ENCODE measurements around the gene P2RX4.
"Not testable (repeated sequence)": the region's sequence is repeated elsewhere in the genome, so short reads cannot be mapped to it uniquely, and the experiment has no call there.

Gene P2RX4, protein sequence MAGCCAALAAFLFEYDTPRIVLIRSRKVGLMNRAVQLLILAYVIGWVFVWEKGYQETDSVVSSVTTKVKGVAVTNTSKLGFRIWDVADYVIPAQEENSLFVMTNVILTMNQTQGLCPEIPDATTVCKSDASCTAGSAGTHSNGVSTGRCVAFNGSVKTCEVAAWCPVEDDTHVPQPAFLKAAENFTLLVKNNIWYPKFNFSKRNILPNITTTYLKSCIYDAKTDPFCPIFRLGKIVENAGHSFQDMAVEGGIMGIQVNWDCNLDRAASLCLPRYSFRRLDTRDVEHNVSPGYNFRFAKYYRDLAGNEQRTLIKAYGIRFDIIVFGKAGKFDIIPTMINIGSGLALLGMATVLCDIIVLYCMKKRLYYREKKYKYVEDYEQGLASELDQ

DNA sequence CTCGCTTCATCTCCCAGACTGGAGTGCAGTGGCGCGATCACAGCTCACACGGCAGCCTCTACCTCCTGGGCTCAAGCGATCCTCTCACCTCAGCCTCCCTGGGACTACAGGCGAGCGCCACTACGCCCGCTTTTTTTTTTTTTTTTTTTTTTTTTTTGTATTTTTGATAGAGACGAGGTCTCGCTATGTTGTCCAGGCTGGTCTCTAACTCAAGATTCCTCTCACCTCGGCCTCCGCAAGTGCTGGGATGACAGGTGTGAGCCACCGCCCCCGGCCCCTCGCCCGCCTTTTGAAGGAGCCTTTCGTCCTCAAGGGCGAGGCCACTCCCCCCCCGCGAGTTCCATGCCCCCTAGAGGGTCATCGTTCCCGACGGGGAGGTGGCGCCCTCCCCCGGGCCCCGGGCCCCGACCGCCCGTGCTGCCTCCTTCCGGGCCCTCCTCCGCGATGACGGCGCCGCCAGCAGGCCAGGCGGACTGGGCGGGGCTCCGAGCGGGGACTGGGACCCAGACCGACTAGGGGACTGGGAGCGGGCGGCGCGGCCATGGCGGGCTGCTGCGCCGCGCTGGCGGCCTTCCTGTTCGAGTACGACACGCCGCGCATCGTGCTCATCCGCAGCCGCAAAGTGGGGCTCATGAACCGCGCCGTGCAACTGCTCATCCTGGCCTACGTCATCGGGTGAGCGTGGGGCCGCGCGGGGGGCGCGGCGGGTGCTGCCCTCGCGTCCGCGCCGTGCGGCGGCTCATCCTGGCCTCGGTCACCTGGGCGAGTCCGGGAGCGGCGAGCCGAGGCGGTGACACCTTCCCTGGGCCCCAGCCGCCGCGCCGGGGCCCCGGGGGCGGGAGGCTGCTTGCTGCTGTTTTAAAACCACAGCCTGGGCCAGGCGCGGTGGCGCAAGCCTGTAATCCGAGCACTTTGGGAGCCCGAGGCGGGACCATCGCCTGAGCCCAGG is at the start of gene P2RX4:
P2RX4 (plus strand) TSS at position 506 of the 949 bp plus-strand sequence; CDS start at position 542, 36 bp downstream.
- DNase-seq (peak; percentile 88), ATAC-seq (peak; percentile 87)
- Mint-ChIP-seq H3K4me1 (peaks cover 35% of the 10 kb centered on the region), H3K4me3 (peak within 1 kb of the TSS; percentile 84), H3K27me3 (no peaks in the 10 kb centered on the region), H3K36me3 (ENCODE audit: low read depth) (peaks cover 7% of the 10 kb centered on the region), H3K27ac (peak within 1 kb of the TSS; percentile 93), H3K9me3 (no peaks in the 10 kb centered on the region)

DNA sequence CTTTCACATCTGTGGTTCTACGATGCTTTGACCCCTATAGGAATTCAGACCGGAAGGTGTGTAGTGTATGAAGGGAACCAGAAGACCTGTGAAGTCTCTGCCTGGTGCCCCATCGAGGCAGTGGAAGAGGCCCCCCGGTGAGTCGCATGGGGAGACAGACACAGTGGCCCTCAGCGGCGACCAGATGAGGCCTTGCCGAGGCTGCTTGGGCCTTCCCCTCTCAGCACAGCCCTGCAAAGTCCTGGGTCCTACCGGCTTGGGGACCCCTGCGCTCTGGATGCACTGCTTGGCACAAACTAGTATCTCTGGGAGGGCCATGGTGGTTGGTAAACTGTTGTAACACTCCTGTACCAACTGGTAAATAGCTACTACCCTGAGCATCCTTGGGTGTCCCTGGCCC is 47.5 kb upstream of the P2RX4 start:
- no peaks in the 10 kb centered on the region for H3K27me3 Mint-ChIP-seq
- no peak overlapping the region for H3K27ac Mint-ChIP-seq
- ATAC-seq (no peak), DNase-seq (no peak)
- no peak overlapping the region for H3K4me3 Mint-ChIP-seq
- H3K4me1 Mint-ChIP-seq: peaks cover 5% of the 10 kb centered on the region
- peaks cover 14% of the 10 kb centered on the region for H3K36me3 Mint-ChIP-seq (ENCODE audit: low read depth)
- peaks cover 10% of the 10 kb centered on the region for H3K9me3 Mint-ChIP-seq

DNA sequence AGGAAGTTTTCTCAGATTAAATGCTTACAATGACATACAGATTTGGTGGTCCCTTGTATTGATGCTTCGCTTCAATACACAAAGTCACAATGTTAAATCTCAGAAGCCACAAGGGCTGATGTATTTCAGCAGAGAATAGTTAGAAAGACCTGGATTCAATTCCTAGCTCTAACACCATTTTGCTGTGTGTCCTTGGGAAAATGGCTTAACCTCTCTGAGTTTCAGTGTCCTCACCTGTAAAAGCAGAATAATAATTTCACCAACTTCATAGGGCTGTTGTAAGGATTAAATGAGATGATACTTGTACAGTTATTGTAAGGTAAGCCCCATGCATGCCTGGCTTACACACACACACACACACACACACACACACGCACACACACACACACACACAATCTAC is 46.9 kb upstream of the P2RX4 start:
- no peak overlapping the region for H3K27ac Mint-ChIP-seq
- peaks cover 9% of the 10 kb centered on the region for H3K9me3 Mint-ChIP-seq
- H3K27me3 Mint-ChIP-seq: no peaks in the 10 kb centered on the region
- peaks cover 8% of the 10 kb centered on the region for H3K36me3 Mint-ChIP-seq (ENCODE audit: low read depth)
- ATAC-seq (no peak), DNase-seq (no peak)
- no peak overlapping the region for H3K4me3 Mint-ChIP-seq
- H3K4me1 Mint-ChIP-seq: peaks cover 5% of the 10 kb centered on the region

DNA sequence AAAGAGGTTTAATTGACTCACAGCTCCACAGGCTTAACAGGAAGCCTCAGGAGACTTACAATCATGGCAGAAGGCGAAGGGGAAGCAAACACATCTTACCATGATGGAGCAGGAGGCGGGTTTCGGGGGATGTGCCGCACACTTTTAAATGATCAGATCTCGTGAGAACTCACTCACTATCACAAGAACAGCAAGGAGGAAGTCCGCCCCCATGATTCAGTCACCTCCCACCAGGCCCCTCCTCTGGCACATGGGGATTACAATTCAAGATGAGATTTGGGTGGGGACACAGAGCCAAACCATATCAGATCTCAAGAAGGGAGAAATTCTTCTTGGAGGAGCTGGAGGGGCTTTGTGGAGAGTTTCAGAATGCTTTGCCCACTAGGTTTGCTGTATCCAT is 45.1 kb upstream of the P2RX4 start:
- H3K9me3 Mint-ChIP-seq; H3K27ac Mint-ChIP-seq; H3K36me3 Mint-ChIP-seq (ENCODE audit: low read depth); H3K27me3 Mint-ChIP-seq; H3K4me3 Mint-ChIP-seq; ATAC-seq; H3K4me1 Mint-ChIP-seq; DNase-seq: not testable (repeated sequence)

DNA sequence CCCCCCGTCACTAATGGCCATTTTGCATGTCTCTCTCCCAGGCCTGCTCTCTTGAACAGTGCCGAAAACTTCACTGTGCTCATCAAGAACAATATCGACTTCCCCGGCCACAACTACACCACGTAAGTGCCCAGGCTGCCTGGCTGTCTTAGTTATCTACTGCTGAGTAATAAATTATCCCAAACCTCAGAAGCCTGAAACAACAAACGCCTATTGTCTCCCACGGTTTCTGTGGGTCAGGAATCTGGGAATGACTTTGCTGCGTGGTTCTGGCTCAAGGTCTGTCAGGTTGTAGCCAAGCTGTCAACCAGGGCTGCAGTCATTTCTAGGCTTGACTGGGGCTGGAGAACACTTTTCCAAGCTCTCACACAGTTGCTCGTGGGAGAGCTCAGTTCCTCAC is 44.6 kb upstream of the P2RX4 start:
- Mint-ChIP-seq H3K36me3 (ENCODE audit: low read depth) (peaks cover 9% of the 10 kb centered on the region), H3K4me3 (no peak overlapping the region), H3K9me3 (no peaks in the 10 kb centered on the region), H3K27ac (no peak overlapping the region), H3K27me3 (no peaks in the 10 kb centered on the region), H3K4me1 (peaks cover 2% of the 10 kb centered on the region)
- DNase-seq (no peak), ATAC-seq (no peak)

DNA sequence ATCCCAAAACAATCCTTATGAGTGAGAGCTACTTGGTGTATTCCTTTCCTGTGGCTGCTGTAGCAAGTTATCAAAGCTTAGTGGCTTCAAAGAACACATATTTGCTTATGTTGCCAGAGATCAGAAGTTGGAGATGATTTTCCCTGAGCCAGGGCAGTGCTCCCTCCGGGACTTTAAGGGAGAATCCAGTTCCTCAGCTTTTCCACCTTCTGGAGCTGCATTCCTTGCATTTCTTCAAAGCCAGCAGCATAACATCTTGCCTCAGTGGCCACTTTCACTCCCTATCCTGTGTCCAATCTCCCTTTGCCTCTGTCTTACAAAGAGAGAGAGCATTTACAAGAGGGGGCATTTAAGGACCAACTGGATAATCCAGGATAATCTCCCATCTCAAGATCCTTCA is 43.6 kb upstream of the P2RX4 start:
- Mint-ChIP-seq H3K27me3 (no peaks in the 10 kb centered on the region), H3K9me3 (no peaks in the 10 kb centered on the region), H3K27ac (no peak overlapping the region), H3K4me3 (no peak overlapping the region), H3K4me1 (peaks cover 6% of the 10 kb centered on the region), H3K36me3 (ENCODE audit: low read depth) (peaks cover 9% of the 10 kb centered on the region)
- no peak for DNase-seq
- ATAC-seq: no peak

DNA sequence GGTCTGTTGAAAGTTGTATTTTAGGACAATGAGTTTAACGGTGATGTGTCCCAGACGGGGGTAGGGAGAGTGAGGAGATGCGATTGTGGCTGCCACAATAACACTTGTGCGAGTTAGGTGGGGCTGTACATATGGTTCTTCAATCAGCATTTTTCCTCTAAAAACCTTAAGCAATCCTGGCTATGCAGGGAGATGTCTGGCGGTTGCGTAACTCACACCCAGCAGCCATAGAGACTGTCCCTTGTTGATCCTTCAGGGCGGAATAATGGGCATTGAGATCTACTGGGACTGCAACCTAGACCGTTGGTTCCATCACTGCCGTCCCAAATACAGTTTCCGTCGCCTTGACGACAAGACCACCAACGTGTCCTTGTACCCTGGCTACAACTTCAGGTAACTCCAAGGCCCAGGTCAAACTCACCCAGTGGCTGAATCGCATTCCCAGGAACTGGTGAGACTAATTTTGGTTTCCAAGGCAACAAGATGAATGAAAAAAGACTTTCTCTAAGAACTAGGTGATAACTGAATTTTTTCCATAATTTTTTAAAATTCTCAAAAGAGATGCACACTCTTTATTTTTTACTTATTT is 42.6 kb upstream of the P2RX4 start:
- no peak overlapping the region for H3K27ac Mint-ChIP-seq
- H3K27me3 Mint-ChIP-seq: no peaks in the 10 kb centered on the region
- peaks cover 9% of the 10 kb centered on the region for H3K36me3 Mint-ChIP-seq (ENCODE audit: low read depth)
- DNase-seq: no peak
- no peak overlapping the region for H3K4me3 Mint-ChIP-seq
- no peak for ATAC-seq
- no peaks in the 10 kb centered on the region for H3K9me3 Mint-ChIP-seq
- H3K4me1 Mint-ChIP-seq: peaks cover 6% of the 10 kb centered on the region

DNA sequence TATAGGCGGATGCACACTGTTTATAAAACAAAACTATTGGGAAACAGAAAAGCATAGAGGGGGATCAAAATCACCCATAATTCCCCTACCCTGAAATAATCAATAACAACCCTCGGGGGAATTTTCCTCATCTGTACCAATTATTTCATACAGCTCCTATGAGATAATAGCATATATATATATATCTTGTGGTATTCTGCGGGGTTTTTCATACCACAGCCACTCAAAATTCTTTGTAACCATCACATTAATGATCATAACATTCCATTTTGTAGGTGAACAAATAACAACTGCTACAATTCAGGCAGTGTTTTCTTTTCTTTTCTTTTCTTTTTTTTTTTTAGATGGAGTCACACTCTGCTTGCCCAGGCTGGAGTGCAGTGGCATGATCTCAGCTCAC is 42.0 kb upstream of the P2RX4 start:
- Mint-ChIP-seq H3K36me3 (ENCODE audit: low read depth) (peaks cover 9% of the 10 kb centered on the region), H3K27ac (no peak overlapping the region), H3K4me1 (peaks cover 6% of the 10 kb centered on the region), H3K27me3 (no peaks in the 10 kb centered on the region), H3K4me3 (no peak overlapping the region), H3K9me3 (no peaks in the 10 kb centered on the region)
- no peak for DNase-seq
- no peak for ATAC-seq

DNA sequence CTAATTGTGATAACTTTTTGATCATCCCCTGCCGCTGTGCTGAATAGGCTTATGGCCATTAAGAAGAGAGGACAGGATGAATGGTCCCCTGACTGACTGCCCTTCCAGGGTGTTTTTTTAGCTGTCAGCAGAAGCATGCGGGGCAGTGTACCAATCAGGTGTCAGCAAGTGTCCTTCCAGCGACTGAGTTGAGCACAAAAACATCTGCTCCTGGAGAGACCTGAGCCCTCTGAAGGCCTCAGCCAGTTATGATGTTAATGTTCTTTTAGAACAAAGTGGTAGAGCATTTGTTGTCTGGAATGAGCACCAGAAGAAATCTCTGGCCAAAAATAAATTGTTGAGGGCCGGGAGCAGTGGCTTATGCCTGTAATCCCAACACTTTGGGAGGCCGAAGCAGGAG is 39.8 kb upstream of the P2RX4 start:
- H3K9me3 Mint-ChIP-seq: no peaks in the 10 kb centered on the region
- DNase-seq (no peak), ATAC-seq (no peak)
- no peak overlapping the region for H3K4me3 Mint-ChIP-seq
- no peaks in the 10 kb centered on the region for H3K27me3 Mint-ChIP-seq
- H3K4me1 Mint-ChIP-seq: peaks cover 5% of the 10 kb centered on the region
- no peak overlapping the region for H3K27ac Mint-ChIP-seq
- H3K36me3 Mint-ChIP-seq (ENCODE audit: low read depth): peaks cover 6% of the 10 kb centered on the region

DNA sequence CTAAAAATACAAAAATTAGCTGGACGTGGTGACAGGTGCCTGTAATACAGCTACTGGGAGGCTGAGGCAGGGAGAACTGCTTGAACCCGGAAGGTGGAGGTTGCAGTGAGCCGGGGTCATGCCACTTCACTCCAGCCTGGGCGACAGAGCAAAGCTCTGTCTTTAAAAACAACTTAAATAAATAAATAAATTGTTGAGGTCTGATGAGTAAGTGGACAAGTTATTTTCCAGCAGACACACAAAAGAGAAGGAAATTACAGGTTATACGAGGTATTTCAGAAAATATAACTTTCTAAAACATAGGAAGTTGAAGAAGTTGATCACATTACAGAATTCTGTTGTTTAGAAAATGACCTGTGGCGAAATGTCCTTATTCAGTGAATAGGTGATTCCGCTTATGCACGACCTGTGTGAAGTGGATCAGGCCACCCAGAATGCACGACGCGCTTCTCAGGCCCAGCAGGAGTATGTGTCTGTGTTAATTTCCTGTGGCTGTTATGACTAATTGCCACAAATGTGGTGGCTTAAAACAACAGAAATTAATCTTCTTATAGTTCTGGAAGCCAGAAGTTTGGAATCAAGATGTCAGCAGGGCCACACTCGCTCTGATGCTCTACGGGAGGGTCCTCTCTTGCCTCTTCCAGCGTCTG is 39.2 kb upstream of the P2RX4 start:
- Mint-ChIP-seq H3K4me3 (no peak overlapping the region), H3K9me3 (no peaks in the 10 kb centered on the region), H3K4me1 (peaks cover 9% of the 10 kb centered on the region), H3K27ac (no peak overlapping the region), H3K36me3 (ENCODE audit: low read depth) (peaks cover 7% of the 10 kb centered on the region), H3K27me3 (no peaks in the 10 kb centered on the region)
- peak; percentile 46 for ATAC-seq
- DNase-seq: no peak

DNA sequence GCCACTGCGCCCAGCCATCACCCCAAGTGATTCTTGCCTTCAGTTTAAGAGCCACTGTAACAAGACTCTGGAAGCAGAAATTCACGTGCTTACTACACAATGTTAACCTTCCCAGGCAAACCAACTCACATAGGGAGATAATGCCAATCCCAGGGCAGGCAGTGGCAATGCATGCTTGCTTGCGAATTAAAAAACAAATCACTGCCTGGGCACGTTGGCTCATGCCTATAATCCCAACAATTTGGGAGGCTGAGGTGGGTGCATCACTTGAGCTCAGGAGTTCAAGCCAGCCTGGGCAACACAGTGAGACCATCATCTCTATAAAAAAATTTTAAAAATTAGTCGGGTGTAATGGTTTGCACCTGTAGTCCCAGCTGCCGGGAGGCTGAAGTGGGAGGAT is 37.8 kb upstream of the P2RX4 start:
- no peaks in the 10 kb centered on the region for H3K9me3 Mint-ChIP-seq
- DNase-seq (no peak), ATAC-seq (no peak)
- no peak overlapping the region for H3K4me3 Mint-ChIP-seq
- H3K27ac Mint-ChIP-seq: no peak overlapping the region
- peaks cover 6% of the 10 kb centered on the region for H3K36me3 Mint-ChIP-seq (ENCODE audit: low read depth)
- H3K27me3 Mint-ChIP-seq: no peaks in the 10 kb centered on the region
- H3K4me1 Mint-ChIP-seq: peaks cover 10% of the 10 kb centered on the region

DNA sequence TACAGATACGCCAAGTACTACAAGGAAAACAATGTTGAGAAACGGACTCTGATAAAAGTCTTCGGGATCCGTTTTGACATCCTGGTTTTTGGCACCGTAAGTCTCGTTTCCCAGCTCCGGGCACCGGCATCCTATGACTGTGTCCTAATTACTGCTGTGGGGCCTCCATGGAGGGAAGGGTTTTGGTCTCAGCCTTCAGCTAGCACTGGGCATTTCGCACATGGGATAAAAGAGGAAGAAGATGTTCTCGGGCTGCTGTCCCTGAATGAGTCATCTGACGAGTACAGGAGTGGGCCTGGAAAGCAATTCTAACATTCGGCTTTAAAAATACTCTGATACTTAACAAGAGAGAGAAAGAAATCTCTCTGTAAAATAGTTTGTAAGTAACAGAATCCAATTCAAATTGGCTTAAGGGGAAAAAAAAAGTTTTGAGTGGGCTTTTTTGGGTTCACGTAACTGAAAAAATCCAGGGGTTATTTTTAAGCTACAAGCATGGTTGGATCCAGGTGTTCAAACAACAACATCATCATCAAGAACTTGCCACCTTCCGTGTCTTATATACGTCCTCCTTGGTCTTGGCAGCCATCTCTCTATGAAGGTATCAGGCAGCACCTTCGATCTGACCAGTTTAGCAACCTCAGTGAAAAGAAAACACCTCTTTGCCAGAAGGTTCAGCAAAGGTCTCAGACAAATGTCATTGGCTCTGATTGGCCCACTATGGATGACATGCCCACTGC is 34.4 kb upstream of the P2RX4 start:
- H3K4me1 Mint-ChIP-seq: peaks cover 10% of the 10 kb centered on the region
- H3K27me3 Mint-ChIP-seq: no peaks in the 10 kb centered on the region
- no peak overlapping the region for H3K4me3 Mint-ChIP-seq
- DNase-seq (no peak), ATAC-seq (no peak)
- peaks cover 2% of the 10 kb centered on the region for H3K36me3 Mint-ChIP-seq (ENCODE audit: low read depth)
- no peak overlapping the region for H3K27ac Mint-ChIP-seq
- no peaks in the 10 kb centered on the region for H3K9me3 Mint-ChIP-seq

DNA sequence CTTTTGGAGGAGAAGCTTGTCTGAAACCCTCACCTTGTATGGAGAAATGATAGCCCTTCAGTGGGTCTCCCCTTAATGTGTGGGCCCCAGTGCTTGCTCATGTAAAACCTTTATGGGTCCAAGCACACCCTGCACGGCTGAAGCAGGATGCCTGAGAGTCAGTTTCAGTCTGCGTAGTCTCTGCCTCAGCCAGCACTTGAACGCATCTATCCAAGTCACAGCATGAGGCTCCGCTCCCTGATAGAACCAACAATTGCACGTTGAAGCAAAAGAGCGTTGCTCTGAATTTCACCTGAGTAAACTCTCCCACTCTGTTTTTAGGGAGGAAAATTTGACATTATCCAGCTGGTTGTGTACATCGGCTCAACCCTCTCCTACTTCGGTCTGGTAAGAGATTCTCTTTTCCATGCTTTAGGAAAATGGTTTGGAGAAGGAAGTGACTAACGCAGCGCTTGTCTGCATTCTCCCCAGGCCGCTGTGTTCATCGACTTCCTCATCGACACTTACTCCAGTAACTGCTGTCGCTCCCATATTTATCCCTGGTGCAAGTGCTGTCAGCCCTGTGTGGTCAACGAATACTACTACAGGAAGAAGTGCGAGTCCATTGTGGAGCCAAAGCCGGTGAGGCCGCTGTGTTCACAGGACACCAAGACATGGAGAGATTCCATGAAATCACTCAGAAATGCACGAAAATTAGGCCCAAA is 33.0 kb upstream of the P2RX4 start:
- DNase-seq: no peak
- Mint-ChIP-seq H3K36me3 (ENCODE audit: low read depth) (peaks cover 6% of the 10 kb centered on the region), H3K4me3 (no peak overlapping the region)

More for the DNA sequence above, 33.0 kb upstream of the P2RX4 start:
- Mint-ChIP-seq H3K27me3 (no peaks in the 10 kb centered on the region), H3K27ac (no peak overlapping the region), H3K4me1 (peaks cover 6% of the 10 kb centered on the region), H3K9me3 (no peaks in the 10 kb centered on the region)
- no peak for ATAC-seq
